H9 (cell line): ENCODE data around the gene FGF4. TPM values are rescaled to one million over a fixed set of nuclear protein-coding genes. Genes with fewer than 3 reads are reported as not detected.
A peak's percentile ranks its signal among the peaks of the same experiment; 100 is the strongest.

Experiments used
- DNase-seq: peaks from one replicate; pipeline ENCODE4 v3.0.0-alpha.2; 2017
- H2AFZ ChIP-seq: one replicate; pipeline ENCODE4 v1.6.1; 2013; ENCODE audit warnings: mild to moderate bottlenecking, low read length, control low read depth, moderate library complexity
- H2AK5ac ChIP-seq: 2 replicates; pipeline ENCODE4 v1.6.1; 2013; ENCODE audit warnings: low read length, control low read depth, mixed read lengths; ENCODE audit not compliant: insufficient read length
- H2BK120ac ChIP-seq: one replicate; pipeline ENCODE4 v1.6.1; 2013; ENCODE audit warnings: low read depth, mild to moderate bottlenecking, low read length, control low read depth, inconsistent platforms; ENCODE audit not compliant: poor library complexity, severe bottlenecking
- H2BK12ac ChIP-seq: 2 replicates; pipeline ENCODE4 v1.6.1; 2013; ENCODE audit warnings: low read length, control low read depth, mixed read lengths, low read depth; ENCODE audit not compliant: insufficient read length
- H2BK15ac ChIP-seq: 2 replicates; pipeline ENCODE4 v1.6.1; 2013; ENCODE audit warnings: low read depth, low read length, control low read depth
- H2BK20ac ChIP-seq: one replicate; pipeline ENCODE4 v1.6.1; 2013; ENCODE audit warnings: low read depth, mild to moderate bottlenecking, low read length, control low read depth, inconsistent platforms; ENCODE audit not compliant: poor library complexity, severe bottlenecking
- H2BK5ac ChIP-seq: 2 replicates; pipeline ENCODE4 v1.6.1; 2013; ENCODE audit warnings: low read length, control low read depth, mixed read lengths; ENCODE audit not compliant: insufficient read length
- H3K14ac ChIP-seq: 2 replicates; pipeline ENCODE4 v1.6.1; 2013; ENCODE audit warnings: low read length, control low read depth; ENCODE audit not compliant: insufficient read depth
- H3K18ac ChIP-seq: 2 replicates; pipeline ENCODE4 v1.6.1; 2013; ENCODE audit warnings: low read depth, mild to moderate bottlenecking, mixed read lengths, low read length, control low read depth; ENCODE audit not compliant: insufficient read length
- H3K23ac ChIP-seq: 2 replicates; pipeline ENCODE4 v1.6.1; 2013; ENCODE audit warnings: low read length, control low read depth, mixed read lengths, low read depth; ENCODE audit not compliant: insufficient read length
- H3K23me2 ChIP-seq: 2 replicates; pipeline ENCODE4 v1.6.1; 2013; ENCODE audit warnings: low read depth, mild to moderate bottlenecking, mixed read lengths, low read length, control low read depth; ENCODE audit not compliant: insufficient read length, poor library complexity, severe bottlenecking
- H3K27ac ChIP-seq: 2 replicates; pipeline ENCODE4 v1.5.1; 2013; ENCODE audit warnings: low read length, control low read depth, mixed read lengths, low read depth; ENCODE audit not compliant: insufficient read length
- H3K27me3 ChIP-seq: 2 replicates; pipeline ENCODE4 v1.6.1; 2013; ENCODE audit warnings: low read length, control low read depth, inconsistent platforms; ENCODE audit not compliant: insufficient read depth
- H3K4ac ChIP-seq: 2 replicates; pipeline ENCODE4 v1.6.1; 2013; ENCODE audit warnings: low read depth, mild to moderate bottlenecking, control low read depth, inconsistent platforms, low read length, moderate library complexity
- H3K4me1 ChIP-seq: 2 replicates; pipeline ENCODE4 v1.6.1; 2013; ENCODE audit warnings: low read length, control low read depth, inconsistent platforms; ENCODE audit not compliant: insufficient read depth
- H3K4me2 ChIP-seq: 2 replicates; pipeline ENCODE4 v1.6.1; 2013; ENCODE audit warnings: low read length, control low read depth, mixed read lengths; ENCODE audit not compliant: insufficient read length, insufficient read depth
- H3K56ac ChIP-seq: 2 replicates; pipeline ENCODE4 v1.6.1; 2013; ENCODE audit warnings: low read depth, mild to moderate bottlenecking, mixed read lengths, low read length, control low read depth; ENCODE audit not compliant: insufficient read length
- H3K79me1 ChIP-seq: 2 replicates; pipeline ENCODE4 v1.6.1; 2013; ENCODE audit warnings: low read depth, mild to moderate bottlenecking, moderate library complexity, low read length, control low read depth, inconsistent platforms; ENCODE audit not compliant: insufficient read depth, poor library complexity, severe bottlenecking
- H3K79me2 ChIP-seq: 2 replicates; pipeline ENCODE4 v1.6.1; 2013; ENCODE audit warnings: low read length, control low read depth, inconsistent platforms; ENCODE audit not compliant: insufficient read depth
- H3K9ac ChIP-seq: 2 replicates; pipeline ENCODE4 v1.6.1; 2013; ENCODE audit warnings: low read length, control low read depth, mixed read lengths; ENCODE audit not compliant: insufficient read length; ENCODE audit errors: extremely low read depth
- H3K9me3 ChIP-seq: one replicate; pipeline ENCODE4 v1.6.1; 2013; ENCODE audit warnings: low read depth, low read length, inconsistent platforms; ENCODE audit not compliant: control insufficient read depth
- H3T11ph ChIP-seq: one replicate; pipeline ENCODE4 v1.6.1; 2013; ENCODE audit warnings: mild to moderate bottlenecking, low read length, control low read depth, inconsistent platforms
- H4K20me1 ChIP-seq: one replicate; pipeline ENCODE4 v1.6.1; 2013; ENCODE audit not compliant: control insufficient read depth, insufficient read length, insufficient read depth
- H4K5ac ChIP-seq: 2 replicates; pipeline ENCODE4 v1.6.1; 2013; ENCODE audit warnings: low read depth, mild to moderate bottlenecking, mixed read lengths, low read length, control low read depth; ENCODE audit not compliant: insufficient read length
- H4K8ac ChIP-seq: replicated peaks from 2 replicates; pipeline ENCODE4 v1.6.1; 2013; ENCODE audit warnings: low read length, control low read depth, mixed read lengths, low read depth; ENCODE audit not compliant: insufficient read length
- H4K91ac ChIP-seq: 2 replicates; pipeline ENCODE4 v1.6.1; 2013; ENCODE audit warnings: low read depth, mild to moderate bottlenecking, moderate library complexity, mixed read lengths, low read length, control low read depth; ENCODE audit not compliant: insufficient read length
- H3K27ac Mint-ChIP-seq, 3 experiments: 2 replicates in 2 of 3; 3 replicates in 1 of 3; pipeline ENCODE4 v1.8.0; 2020 to 2021; ENCODE audit warnings: mixed read lengths in 3 of 3, mild to moderate bottlenecking in 1 of 3, moderate library complexity in 1 of 3
- H3K27me3 Mint-ChIP-seq: 2 replicates; pipeline ENCODE4 v1.8.0; 2021; ENCODE audit warnings: low read depth, mild to moderate bottlenecking, moderate library complexity, mixed read lengths
- H3K36me3 Mint-ChIP-seq, 3 experiments: 2 replicates in 2 of 3; 3 replicates in 1 of 3; pipeline ENCODE4 v1.8.0; 2020 to 2021; ENCODE audit warnings: low read depth in 3 of 3, mixed read lengths in 3 of 3; ENCODE audit not compliant: insufficient read depth in 1 of 3
- H3K4me1 Mint-ChIP-seq, 2 experiments: 2 replicates each; pipeline ENCODE4 v1.8.0; 2020; ENCODE audit warnings: mixed read lengths in 2 of 2
- H3K4me3 Mint-ChIP-seq, 2 experiments: 2 replicates in 1 of 2; 3 replicates in 1 of 2; pipeline ENCODE4 v1.8.0; 2020 to 2021; ENCODE audit warnings: mild to moderate bottlenecking in 2 of 2, mixed read lengths in 2 of 2, moderate library complexity in 1 of 2
- H3K9me3 Mint-ChIP-seq, 2 experiments: 2 replicates in 1 of 2; 3 replicates in 1 of 2; pipeline ENCODE4 v1.8.0; 2020; ENCODE audit warnings: mild to moderate bottlenecking in 2 of 2, mixed read lengths in 2 of 2, moderate library complexity in 1 of 2
- WGBS: extraction: QIAGEN DNeasy Blood & Tissue Kit; methylation state at CpG from one replicate; pipeline ENCODE4 v1.1.7; 2013; ENCODE audit warnings: missing lambda C conversion rate, low lambda C conversion rate, mixed read lengths; ENCODE audit not compliant: insufficient read length; ENCODE audit errors: extremely low coverage; 5-methylcytosine and 5-hydroxymethylcytosine counted together
- total RNA-seq: library from RNA; stranded (reverse); gene quantifications from 2 replicates; pipeline ENCODE4 v1.2.1, GENCODE V29; 2021
- TF ChIP-seq, protein P1 (sequence below): fragments of 200-600 bp; sonication (generic); conservative IDR thresholded peaks from 3 replicates; pipeline ENCODE4 v1.8.0; 2021; ENCODE audit warnings: antibody characterized with exemption, mild to moderate bottlenecking

Gene FGF4
- total RNA-seq, 1 experiment from 2014 or later: 0.68 TPM

GRCh38 chr11:69819541-69820070, 44.5 kb upstream of the FGF4 start:
- no peaks in the 10 kb centered on the region; a peak in 1 of 5 replicates for H3K9me3 Mint-ChIP-seq
- H3K4me3 Mint-ChIP-seq: peak overlapping the region in 1 of 2 experiments; percentile 11; a peak in 2 of 5 replicates
- no peaks in the 10 kb centered on the region for H3K4me1 ChIP-seq

More at GRCh38 chr11:69819541-69820070, 44.5 kb upstream of the FGF4 start:
- no peak overlapping the region for H2BK120ac ChIP-seq
- H3K9ac ChIP-seq: no peak overlapping the region
- H2BK15ac ChIP-seq: no peak overlapping the region
- peaks cover 9% of the 10 kb centered on the region for H3K23me2 ChIP-seq
- H4K5ac ChIP-seq: no peak overlapping the region
- H3K79me2 ChIP-seq: no peaks in the 10 kb centered on the region
- Mint-ChIP-seq H3K4me1 (peaks cover 6 to 11% of the 10 kb centered on the region in 2 experiments), H3K27ac (no peak overlapping the region; a peak in 1 of 7 replicates), H3K36me3 (no peaks in the 10 kb centered on the region), H3K27me3 (peaks cover 96% of the 10 kb centered on the region)
- no CpG with 5 or more reads among the region's 40 CpGs for WGBS
- no peak overlapping the region for H3K14ac ChIP-seq
- H2BK12ac ChIP-seq: no peak overlapping the region
- TF ChIP-seq, protein P1, sequence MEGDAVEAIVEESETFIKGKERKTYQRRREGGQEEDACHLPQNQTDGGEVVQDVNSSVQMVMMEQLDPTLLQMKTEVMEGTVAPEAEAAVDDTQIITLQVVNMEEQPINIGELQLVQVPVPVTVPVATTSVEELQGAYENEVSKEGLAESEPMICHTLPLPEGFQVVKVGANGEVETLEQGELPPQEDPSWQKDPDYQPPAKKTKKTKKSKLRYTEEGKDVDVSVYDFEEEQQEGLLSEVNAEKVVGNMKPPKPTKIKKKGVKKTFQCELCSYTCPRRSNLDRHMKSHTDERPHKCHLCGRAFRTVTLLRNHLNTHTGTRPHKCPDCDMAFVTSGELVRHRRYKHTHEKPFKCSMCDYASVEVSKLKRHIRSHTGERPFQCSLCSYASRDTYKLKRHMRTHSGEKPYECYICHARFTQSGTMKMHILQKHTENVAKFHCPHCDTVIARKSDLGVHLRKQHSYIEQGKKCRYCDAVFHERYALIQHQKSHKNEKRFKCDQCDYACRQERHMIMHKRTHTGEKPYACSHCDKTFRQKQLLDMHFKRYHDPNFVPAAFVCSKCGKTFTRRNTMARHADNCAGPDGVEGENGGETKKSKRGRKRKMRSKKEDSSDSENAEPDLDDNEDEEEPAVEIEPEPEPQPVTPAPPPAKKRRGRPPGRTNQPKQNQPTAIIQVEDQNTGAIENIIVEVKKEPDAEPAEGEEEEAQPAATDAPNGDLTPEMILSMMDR: no peak
- no peak overlapping the region for H3K23ac ChIP-seq
- no peak overlapping the region for H2BK5ac ChIP-seq
- no peak overlapping the region for H4K8ac ChIP-seq
- H3K56ac ChIP-seq: no peak overlapping the region
- H3K4ac ChIP-seq: no peak overlapping the region
- no peak overlapping the region for H3K27ac ChIP-seq
- no peak overlapping the region for H3K18ac ChIP-seq
- peaks cover 60% of the 10 kb centered on the region for H3K27me3 ChIP-seq
- no peak overlapping the region for H3T11ph ChIP-seq
- H4K91ac ChIP-seq: no peak overlapping the region
- no peaks in the 10 kb centered on the region for H3K79me1 ChIP-seq
- H2AFZ ChIP-seq: no peak overlapping the region
- no peaks in the 10 kb centered on the region for H4K20me1 ChIP-seq
- peak; percentile 57 for DNase-seq
- no peak overlapping the region for H2AK5ac ChIP-seq
- no peak overlapping the region for H2BK20ac ChIP-seq
- H3K4me2 ChIP-seq: peak overlapping the region; percentile 35
- H3K9me3 ChIP-seq: no peaks in the 10 kb centered on the region
